Activated CD4-positive, alpha-beta T cell treated with anti-CD3 and anti-CD28 coated beads for 4 hours (primary cell): ENCODE results near the gene TFPI.

ENCODE experiments used
- DNase-seq, 2 donors: peaks; one replicate each; pipeline ENCODE4 v3.0.0-alpha.2; 2020

The TFPI gene

DNA sequence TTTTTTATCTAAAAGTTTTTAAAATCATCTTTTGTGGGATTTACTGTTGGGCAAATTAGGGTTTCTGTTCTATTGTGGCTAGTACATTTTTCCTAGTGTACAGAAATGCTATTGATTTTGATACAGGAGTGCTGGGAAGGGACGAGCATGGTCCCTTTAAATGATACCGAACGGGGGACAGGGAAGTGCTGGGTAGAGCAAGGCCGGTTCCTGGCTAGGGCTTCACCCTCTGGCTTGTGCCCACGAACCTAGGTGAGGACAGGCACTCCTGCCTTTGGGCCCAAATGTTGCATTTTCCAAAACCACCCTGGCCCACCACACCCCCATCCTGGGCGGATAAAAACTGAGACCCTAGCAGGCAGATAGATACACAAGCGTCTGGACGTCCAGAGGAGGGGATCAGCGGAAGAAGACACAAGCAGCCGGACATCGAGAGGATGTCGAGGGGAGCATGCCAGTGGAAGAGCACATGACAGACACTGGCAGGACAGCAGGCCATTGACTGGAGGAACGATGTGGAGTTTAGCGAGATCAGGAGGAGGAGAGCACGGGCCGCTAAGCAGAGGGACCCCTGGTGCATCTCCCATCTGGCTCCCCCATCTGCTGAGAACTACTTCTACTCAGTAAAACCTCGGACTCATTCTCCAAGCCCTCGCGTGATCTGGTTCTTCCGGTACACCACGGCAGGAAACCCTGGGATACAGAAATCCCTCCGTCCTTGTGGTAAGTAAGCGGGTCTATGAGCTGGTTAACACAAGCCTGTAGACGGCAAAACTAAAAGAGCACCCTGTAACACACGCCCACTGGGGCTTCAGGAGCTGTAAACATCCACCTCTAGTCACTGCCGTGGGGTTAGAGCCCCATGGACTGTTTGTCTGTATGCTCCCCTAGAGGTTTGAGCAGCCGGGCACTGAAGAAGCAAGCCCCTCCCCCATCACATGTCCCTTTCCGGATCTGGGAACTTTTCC, 92.7 kb downstream of the TFPI start:
- no peak for DNase-seq

DNA sequence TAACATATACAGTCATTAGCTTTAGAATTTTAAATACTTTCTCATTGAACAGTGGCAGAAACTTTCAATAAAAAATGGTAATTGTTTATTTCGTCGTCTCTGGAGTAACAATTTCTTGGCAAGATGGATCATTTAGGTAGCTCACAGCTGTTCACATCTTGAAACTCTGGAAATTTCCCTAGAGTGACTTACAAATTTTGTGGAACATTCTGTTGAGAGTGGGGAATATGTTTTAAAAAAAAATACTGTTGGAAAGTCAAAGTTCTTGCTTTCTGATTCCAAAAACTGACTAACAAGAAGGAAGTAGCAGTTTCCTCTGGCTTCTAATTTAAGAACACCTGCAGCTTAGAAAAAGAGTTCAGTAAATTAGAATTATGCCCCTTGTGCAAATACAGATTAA, 95.0 kb downstream of the TFPI start:
- DNase-seq: no peak

DNA sequence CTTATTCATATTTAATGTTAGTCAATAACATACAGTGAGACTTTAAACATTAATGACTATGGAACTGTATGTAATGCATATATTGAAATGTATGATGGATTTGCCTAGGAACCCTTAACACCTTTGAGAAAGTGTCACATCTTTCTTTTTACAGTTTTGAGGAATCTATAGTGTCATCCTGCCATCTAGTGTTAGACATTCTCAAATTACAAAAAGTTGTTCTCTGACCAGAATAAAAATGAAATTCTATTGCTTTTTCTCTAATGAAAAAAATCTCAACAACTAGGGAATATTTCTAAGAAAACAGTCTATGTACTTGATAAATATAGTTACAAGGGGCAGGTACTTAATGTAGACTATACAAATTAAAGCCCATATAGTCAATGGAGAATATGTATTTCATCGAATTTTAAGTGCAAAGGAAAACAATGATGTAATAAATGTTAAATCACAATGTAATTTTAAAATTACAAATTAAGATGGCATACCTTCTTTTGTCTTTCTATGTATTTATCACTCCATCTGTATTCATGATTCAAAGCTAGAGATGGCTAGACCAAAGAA, 101.1 kb downstream of the TFPI start:
- DNase-seq: no peak

DNA sequence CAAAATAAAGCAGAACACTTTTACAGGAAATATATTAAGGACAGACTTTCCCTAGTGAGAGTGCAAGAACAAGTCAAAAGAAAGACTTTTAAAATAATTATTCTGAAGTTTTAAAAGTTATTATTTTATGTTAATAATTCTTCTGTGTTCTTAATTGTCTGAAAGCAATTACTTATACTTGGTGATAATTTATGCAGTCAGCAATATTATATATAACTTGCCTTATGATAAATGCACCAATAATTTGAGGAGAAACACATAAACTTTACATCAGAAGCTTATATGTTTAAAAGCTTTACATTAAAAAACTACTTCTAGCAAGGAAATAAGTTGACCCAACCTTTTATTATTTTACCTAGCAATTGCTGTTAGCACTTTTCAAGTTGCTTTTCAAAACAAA, 102.7 kb downstream of the TFPI start:
- no peak for DNase-seq

DNA sequence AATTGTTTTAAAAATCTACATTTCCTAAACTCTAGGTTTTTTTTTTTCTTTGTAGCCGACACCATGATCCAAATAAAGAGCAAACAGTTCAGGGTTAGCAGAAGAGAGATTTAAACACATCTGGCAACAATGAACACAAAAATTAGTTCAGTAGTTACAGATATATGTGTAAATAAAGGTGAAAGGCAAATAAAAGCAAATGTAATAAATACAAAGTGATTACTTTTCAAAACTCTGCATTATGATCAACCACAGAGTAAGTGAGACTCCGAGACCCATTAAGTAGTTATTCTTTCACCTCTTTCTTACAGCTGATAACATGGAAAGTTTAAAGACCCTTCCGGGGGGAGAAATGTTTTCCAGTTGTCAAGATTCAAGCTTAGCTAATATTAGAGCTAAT, 106.9 kb downstream of the TFPI start:
- no peak for DNase-seq

DNA sequence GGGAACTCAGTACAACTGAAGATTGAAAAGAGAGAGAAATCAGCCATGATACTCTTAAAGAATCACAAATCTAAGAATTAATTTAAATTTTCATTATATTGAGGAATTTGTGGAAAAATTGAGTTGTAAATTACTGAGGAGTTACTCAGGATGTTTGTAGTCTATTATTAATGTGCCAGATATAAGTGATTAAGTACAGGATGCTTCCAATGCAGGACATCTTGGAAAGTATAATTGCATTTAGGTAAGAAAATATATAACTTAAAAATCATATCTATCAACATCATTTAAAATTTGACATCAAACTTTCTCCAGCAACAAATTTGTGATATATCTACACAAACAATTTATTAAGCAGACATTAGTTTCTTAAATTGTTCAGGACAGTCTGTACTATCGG, 107.5 kb downstream of the TFPI start:
- DNase-seq: no peak

DNA sequence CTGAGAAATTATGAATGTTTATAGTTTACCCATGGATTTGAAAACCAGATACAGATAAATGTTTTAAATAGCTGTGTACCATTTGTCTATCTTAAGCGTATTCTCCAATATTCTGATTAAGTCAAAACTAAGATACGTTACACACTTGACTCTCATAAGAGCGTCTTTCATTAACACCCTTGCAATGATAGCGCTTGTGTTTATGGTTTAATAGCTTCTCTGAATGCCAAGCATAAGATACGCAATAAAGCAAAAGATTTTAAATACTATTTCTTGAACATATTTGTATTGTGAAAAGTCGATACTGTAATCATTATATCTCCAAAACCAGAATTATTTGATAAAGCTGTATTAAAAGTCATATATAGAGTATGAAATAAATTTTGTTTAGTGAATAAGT, 109.2 kb downstream of the TFPI start:
- DNase-seq: no peak

DNA sequence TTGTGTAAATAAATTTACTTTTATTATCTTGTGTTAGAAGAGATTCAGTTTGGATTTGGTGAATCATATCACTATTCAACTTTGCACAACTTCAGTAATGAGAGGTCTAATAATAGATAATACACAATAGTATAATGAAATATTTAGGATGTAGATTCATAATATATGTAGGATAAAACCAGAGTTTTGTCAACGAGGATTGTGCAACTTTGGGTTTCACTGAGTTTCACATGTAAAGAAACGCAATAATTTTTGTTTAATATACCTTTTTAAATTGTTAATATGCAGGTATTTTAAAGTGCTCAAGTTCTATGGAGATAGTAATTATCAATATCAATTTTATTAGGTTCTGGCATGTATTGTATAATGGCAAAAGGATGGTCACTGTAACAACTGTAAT, 111.5 kb downstream of the TFPI start:
- DNase-seq: no peak

DNA sequence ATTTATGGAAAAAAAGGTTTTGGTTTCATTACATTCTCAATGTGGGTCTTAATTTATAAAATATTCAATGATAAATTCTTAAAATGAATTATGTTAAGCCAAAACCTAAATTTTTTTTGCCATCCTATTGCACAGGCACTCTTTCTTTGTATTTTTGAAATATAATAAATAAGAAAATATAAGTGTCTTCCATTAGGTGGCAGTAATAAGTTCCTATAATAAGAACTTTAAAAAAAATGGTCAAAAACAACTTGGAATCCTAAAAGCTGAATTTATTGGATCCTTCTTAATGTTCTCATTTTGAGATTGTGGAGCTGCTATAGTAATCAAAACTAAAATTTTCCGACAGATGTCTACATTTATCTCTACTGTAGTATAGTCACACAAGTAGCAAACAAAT, 111.9 kb downstream of the TFPI start:
- no peak for DNase-seq

DNA sequence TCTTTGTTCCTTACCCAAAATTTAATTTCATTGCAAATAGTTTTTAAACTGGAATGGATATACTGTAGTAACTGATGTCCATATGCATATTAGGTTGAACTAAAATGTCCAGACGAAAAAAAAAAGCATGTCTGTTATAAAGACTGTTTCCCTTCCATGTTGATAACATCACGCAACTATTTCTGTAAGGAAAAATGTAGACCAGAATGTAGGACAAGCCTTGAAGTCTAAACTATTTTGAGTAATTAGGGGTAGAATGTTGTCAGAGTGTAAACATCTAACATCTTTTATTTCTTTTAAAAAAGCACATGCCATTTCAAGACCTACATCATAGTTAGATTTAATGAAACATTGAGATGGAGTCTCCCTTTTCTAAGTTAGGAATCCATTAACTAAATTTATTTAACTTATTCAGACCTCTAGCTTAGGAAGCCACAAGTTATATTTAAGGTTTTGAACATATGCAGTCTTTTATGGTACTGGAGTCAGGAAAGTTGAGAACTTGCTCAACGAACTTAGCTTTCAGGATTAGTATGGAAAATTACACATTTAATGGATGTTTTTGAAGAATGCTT, 114.0 kb downstream of the TFPI start:
- DNase-seq: no peak

DNA sequence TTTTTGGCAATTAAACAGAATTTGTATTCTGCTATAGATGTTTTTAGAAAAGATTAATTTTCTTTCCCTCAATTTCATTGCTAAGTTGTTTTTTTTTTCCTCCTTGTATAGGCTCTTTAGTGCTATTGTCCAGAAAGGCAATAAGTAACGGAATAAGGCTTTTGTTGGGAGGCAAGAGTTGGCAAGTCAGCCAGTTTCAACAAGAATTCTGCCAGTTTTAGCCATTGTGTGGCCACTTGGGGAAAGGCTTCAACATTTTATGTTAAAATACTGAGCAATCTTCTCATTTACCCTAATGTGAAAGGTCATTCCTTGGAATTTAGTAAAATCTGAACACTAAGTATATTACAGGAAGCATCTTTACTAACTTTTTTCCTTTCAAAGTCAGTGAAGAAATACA, 115.8 kb downstream of the TFPI start:
- DNase-seq: no peak

DNA sequence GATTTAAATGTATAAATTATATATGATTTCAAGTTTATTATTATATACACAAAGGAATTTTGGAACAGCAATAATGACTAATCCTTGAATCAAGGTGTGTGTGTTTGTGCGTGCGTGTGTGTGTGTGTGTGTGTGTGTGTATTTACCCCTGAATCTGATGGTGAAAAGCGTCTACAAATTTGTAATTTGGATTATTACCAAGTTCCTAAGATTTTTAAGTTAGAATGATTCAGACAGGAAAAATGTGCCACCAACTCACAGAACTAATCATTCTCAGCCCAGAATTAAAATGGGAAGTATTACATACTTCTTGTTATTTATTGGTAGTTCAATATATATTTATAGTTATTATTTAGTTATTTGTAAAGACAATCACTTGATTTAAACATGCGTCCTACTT, 118.5 kb downstream of the TFPI start:
- no peak for DNase-seq

DNA sequence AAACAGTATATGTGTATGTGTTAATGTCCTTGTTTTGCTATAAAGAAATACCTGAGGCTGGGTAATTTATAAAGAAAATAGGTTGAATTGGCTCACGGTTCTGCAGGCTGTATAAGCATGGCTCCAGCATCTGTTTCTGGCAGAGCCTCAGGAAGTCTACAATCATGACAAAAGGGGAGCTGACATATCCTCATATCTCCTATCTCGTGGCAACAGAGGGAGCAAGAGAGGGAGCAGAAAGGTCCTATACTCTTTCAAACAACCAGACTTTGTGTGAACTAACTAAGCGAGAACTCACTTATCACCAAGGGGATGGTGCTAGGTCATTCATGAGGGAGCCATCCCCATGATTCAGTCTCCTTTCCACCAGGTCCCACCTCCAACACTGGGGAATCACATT, 119.2 kb downstream of the TFPI start:
- DNase-seq: no peak

DNA sequence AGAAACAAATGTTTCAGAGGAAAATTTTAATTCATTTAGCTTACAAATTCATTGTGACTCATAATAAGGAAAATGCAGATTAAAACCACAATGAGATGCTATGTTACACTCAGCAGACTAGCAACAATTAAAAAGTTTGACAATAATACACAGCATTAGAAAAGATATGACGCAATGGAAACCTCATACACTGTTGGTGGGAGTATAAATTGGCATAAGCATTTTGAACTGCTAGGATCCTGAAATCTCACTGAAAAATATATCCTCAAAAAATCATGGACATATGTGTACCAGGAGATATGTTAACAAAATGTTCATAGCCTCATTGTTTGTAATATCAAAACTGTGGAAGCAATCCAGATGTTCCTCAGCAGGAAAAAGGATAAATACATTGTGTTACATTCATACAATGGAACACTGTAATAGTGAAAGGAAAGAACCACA, 119.9 kb downstream of the TFPI start:
- no peak for DNase-seq

DNA sequence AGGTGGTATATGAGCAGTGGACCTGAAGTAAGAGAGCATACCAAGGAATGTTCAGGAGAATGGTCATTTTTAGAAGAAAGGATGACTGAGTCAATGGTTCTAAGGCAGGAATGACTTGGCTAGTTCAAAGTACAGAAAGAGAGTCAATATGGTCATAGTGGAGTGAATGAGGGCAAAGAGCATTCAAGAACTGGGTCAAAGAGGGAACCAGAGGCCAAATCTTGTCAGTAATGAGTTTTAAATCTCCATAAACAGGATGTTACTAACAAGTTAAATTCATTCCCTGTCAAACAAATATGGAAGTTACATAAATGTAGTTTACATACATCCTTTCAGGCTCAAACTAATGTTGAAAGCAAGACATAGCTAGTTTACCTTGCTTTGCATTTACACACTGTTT, 122.3 kb downstream of the TFPI start:
- no peak for DNase-seq

DNA sequence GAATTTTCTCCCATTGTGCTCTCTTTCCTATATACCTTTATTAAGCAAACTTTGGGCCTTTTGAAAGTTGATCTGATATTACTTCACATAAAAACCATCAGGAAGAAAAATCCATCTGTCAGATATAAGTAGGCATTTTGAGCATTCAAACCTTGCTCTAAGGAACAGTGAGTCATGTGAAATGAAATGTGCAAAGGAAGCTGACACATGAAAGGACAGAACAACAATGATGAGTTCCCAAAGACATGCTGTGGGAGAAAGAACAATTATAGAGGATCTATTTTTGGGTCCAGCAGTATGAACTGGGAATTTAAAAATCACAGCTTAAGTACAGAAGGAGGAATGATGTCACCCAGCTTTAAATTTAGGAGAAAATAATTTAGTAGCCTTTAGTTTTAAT, 124.2 kb downstream of the TFPI start:
- DNase-seq: no peak

DNA sequence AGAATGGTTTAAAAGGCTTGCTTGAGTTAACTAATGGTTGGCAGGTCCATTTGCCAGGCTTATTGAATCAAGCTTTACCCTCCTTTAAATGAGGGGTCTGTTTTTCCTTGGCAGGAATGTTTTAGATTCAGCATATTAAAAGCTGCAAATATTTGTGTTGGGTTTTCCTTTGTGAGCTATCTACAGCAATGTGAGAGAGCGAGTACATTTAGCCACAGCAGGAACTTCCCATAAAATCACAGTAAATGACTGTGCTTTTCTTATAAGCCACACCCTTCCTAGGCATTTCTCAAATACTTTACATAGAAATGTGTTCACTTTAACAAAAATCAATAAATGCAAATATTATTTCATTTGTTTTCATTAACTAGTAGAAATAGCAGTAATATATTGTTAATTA, 130.1 kb downstream of the TFPI start:
- no peak for DNase-seq

DNA sequence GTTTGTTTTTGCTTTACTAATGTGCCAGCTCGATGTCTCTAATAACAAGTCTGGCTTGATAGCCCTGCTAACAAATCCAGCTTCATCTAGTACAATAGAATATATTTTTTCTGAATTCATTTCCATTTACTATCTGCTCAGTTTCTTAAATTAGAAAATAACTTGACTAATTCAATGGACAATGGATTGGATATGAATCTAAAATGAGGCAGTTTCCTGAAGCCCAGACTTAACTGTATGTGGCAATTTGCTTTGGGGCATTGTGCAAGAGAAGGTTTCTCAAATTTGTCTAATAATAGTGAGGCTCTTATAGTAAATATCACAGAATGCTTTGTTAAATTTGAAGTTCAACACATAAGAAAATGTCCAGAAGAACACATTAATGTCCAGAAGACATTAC, 132.0 kb downstream of the TFPI start:
- no peak for DNase-seq

DNA sequence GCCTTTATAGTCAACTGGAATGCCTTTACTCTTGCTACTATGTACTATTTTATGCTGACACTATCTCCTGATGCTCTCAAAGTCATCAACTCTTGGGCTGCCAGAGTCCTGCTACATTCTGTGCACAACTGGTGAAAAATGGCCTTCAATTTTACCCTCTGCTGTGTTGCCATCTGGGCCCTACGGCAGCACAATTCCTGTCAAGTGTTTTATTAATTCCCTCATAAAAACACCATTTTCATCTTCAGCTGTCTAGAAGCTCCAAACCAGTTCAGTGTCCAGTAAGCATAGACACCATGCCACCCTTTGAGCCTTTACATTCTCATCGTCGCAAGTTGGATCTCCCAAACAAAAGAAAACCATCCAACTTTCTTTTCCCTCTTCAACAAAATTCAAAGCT, 132.7 kb downstream of the TFPI start:
- DNase-seq: no peak

DNA sequence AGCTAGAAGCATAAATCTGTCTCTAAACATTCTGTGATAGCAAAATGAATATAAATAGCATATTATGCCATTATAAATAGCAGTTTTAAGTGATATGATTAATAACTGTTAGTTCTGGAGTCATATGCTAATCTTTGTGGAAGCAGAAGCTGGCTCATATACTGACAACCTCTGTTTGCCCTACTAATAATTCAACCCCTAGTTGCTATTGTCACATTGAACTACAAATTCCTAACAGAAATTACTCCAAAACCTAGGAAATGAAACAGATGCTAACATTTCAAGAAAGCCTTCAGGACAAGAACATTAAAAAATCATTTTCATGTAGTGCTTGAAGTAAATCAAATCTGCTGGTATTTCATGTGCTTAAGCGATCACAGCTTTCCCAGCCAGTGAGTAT, 134.4 kb downstream of the TFPI start:
- DNase-seq: no peak

DNA sequence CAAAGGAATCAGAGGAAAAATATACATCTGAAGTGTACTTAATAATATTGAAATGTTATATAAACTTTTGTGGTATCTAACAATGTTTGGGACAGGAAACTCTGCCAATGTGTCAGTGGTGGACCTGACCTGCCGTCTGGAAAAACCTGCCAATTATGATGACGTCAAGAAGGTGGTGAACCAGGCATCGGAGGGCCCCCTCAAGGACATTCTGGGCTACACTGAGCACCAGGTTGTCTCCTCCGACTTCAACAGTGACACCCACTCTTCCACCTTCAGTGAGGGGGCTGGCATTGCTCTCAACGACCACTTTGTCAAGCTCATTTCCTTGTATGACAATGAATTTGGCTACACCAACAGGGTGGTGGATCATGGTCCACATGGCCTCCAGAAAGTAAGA, 138.8 kb downstream of the TFPI start:
- no peak for DNase-seq
